ENCODE results near the gene FAM117A.
"Not testable (repeated sequence)": the region's sequence is repeated elsewhere in the genome, so short reads cannot be mapped to it uniquely, and the experiment has no call there.

FAM117A gene

GRCh38 chr17:49739641-49740271 is 24.2 kb downstream of the FAM117A start:
- peak; percentile 91 for DNase-seq

DNA sequence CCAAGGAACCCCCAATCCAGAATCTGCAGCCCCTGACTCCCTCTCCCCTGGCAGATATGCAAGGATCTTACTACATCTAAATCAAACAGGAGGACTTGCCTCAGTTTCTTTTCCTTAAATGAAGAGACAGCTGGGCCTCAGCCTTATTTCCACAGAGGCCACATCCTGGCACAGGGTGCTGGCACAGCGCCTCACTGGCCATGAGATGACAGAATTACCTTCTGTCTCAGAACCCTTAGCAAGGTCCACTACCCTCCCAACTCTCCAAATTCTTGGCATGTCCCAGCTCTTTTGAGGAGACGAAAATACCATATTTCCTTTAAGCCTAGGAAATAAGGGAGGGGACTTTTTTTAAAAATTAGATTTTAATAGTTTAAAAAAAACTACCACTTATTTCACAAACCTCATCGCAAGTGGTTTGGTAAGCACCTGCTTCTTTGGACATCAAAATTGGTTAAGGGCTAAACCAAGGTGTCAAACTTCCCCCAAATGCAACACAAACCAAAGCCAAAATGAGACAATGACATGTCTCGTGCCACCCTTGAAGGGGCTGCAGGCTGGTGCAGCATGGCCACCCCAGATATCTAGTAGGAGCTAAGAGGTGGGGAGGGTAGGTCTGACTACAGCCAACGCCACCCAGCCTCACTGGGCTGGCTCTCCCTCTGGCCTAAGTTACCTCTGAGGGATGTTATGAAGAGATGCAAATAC is 25.3 kb downstream of the FAM117A start:
- no peak for DNase-seq

- DNase-seq = no peak
Observed at GRCh38 chr17:49734515-49735490, 29.1 kb downstream of the FAM117A start.

GRCh38 chr17:49731435-49731831 is 32.5 kb downstream of the FAM117A start:
- DNase-seq = no peak

DNA sequence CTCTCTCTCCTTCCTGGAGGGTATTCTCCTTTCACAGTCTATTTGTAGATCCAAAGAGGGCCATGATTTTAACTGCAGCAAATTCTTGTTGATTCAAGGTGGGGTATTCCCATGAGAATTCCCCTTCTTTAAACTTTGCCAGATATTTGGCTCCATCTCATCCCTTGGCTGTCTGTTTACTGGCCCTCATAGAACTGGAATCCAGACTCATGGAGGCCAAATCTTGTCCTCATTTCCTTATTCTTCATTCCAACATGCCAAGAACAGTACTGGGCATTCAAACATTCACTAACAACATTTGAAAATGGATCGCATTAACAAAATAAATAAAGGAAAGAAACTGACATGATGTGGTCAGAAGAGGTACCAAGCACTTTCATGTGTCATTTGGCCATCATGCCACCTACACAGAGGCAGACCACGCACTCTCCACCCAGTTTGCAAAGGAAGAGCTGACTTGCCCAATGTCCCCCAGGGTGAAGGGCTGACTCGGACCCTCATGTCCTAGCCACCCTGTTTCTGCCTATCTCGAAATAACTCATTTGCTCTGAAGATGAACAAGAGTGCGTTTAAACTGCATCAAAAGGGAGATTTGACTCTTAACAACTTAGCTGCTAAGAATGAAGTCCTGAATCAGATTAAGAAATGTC is 33.0 kb downstream of the FAM117A start:
- no peak for DNase-seq

DNA sequence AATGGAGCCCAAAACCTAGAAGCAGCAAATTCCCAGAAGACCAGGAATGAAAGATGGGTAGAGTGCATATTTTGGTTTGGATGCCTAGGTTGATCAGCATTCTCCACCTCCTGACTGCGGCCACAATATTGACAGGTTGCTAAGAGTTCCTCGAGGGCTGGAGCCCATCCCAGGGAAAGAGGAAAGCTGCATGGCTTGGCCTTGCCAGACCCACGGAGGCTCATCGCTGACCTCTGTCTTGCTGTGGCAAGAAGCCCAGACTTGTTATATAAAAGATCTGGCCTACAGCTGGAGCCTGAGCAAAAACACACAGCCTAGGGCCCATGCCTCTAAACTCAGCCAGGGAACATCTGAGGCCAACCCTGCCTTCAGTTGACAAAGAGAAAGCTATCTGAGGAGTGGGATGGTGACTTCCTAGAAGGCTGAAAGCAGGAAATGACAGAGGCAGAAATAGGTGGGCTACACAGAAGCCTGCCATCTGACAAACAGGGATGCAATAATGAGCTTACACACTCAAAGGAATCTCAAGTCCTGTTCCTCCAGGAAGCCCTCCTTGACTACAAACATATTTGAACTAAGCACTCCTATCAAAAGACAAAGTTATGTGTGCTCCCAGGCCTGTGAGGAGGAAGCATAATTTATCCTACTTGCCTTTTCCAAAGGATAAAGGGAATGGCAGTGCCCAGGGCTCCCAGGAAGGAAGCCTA is 33.7 kb downstream of the FAM117A start:
- no peak for DNase-seq

DNA sequence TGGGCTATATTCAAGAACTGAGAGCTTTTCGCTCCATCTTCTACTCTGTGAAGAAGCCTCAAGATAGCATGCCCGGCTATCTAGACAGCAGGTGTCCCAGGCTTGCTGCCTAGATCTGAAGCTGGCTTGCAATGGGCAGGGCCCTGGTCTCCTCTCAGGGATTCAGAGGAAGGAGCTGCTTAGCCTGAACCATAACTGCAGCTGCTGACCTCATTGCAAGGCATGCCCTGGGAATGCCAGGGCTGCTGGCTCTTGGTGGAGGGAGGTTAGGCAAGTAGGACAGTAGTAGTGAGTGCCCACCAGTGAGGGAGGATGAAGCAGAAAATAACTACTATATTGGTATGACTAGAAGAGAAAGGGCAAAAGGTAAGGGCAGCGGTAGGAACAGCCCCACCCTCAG is 34.9 kb downstream of the FAM117A start:
- no peak for DNase-seq

DNA sequence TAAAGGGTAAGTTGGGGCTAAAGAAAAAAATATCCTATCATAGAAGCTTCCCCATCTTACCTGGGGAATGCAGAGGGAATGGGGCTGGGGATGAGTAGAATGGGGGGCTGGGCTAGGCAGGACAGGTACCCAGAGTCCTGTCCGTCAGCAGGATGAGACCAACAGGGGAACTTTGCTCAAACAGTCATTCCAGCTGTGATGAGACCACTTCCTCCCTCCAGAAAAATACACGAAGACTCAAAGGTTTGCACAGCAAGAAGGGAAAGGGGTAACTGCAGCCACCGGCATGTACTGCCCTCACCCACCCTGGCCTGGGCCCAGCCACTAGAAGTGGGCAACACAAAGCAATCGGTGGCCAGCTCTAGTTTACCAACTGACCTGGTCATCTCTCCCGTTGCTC is 35.5 kb downstream of the FAM117A start:
- DNase-seq = no peak

DNA sequence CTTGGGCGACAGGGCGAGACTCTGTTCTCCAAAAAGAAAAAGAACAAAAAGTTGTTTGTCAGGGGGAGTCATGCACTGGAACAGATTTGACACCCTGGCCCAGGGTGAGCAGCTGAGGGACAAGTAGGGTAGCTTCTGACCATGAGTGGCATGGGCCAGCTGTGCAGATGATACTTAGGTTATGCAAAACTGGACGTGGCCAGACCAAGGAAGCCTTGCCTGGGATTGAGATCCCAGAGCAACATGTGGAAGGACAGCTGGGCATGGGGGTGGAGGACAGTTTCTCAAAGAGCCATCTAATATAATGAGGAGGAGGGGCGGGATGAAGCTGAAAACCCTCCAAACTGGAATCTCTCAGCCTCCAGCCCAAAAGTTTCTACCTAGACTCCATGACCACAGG is 36.6 kb downstream of the FAM117A start:
- no peak for DNase-seq

- no peak for DNase-seq
Observed at GRCh38 chr17:49725452-49726130, 38.3 kb downstream of the FAM117A start.

DNA sequence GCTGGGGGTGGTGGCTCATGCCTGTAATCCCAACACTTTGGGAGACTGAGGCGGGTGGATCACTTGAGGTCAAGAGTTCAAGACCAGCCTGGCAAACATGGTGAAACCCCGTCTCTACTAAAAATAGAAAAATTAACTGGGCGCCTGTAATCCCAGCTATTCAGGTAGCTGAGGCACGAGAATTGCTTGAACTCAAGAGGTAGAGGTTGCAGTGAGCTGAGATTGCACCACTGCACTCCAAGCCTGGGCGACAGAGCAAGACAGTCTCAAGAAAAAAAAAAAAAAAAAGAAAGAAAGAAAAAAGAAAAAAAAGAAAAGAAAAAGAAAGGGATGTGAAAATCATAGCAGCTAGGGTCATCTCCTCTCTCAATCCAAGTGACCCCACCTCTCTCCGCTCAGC is 39.4 kb downstream of the FAM117A start:
- not testable (repeated sequence) for DNase-seq

DNA sequence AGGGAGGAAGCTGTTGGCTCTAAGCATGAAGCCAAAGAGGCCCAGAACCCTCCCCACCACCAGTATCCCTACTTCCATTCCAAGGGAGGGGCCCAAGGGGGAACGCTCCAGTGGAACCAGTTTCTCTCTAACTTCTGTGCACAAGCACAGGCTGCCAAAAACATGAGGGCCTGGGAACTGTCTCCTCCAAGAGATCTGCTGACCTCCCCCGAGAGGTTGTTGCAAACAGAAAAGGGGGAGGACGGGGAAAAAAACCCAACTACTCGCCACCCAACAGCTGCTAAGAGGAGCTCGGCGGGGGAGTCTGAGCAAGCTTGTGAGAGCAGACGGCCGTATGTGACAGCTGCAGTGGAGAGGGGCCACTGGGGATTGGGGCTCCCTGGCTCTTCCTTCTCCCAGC is 40.5 kb downstream of the FAM117A start:
- no peak for DNase-seq

DNA sequence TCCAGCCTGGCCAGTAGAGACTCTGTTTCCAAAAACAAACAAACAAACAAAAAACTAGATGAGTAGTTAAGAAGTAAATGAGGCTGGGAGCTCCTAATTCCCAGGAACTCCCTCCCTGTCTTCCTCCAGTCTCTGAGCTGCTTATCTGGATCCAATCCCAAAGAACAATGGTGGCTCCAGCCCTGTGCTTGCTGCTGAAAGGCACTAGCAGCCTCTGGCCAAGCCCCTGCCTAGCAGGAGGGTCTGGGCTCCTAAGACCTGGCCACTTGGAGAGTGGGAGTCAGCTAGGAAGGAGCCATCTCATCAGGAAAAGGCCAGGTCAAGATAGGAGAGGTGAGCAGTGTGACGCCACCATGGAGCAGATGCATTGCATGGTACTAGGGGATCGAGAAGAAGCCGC is 41.9 kb downstream of the FAM117A start:
- DNase-seq = no peak

DNA sequence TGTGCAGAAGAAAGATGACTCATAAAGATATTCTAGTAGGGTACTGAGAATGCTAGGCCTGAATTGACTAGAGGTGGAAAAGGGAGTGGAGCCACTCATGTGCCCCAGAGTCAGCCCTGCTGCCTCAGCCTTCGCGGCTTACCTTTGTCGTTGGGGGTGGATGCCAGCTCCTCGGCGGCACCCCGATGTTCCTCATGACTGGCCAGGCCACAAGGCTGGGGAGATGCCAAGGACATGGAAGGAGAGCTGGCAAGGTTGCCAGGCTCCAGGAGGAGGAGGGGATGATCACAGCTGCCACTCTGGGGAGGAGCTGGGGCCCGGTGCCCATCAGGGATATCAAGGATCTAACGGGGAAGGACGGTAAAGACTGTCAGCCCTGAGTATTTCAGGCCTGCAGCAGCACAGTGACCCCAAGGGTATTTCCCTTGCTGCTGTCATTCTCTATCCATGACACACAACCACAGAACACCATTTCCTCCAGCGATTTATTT is 46.5 kb downstream of the FAM117A start:
- no peak for DNase-seq

DNA sequence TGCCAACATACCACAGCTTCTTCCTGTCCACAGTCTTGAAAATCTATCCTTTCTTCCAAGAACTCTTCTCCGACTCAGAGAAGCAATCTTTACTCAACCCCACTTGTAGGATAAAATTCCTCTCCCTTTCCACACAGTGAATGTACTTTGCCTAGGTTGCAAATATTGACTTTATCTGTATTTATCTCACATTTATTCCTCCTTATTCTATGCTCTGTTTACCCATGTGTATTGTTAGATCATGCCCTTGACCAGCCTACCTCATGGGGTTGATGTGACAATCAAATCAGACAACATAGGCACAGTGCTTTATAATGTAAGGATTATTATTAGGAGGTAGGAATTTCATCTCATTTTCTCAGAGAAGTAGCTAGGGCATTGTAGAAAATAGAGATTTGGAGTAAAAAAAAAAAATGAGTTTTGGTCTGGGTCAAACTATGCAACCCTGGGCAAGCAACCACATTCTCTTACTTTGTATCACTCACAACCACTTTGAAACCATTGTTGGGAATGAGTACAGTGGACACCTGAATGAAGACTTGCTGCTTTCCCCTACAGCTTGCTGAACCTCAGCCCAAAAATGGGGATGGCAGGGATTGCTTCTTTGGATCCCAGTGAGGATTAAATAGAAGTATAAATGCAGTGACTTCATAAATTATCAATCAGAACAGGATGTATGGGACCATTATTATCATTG is 47.1 kb downstream of the FAM117A start:
- DNase-seq = no peak

DNA sequence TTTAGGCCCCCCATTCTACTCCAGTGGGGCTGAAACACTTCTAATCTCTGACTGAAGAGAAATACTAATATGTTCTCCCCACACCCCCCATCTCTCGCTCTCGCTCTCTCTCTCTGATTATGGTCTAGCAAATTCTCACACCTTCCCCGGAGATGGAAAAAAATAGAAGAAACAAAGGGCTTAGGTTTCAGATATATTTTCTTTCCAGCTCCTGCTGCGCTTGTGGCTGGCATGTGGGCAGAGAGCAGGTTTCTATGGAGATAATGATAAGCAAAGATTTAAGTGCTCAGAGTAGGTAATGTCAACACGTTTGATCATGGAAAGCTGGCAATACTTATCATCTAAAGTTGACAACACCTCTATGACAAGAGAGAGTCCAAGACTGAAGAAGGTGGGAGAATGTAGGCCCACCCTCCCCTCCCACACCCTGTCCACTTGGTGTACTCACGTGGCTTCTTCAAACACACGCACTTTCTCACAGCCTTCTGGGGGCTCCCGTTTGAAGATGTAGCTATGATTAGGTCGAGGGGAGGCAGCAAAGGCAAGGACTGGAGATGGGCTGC is 48.1 kb downstream of the FAM117A start:
- no peak for DNase-seq

- DNase-seq = no peak
Observed at GRCh38 chr17:49715216-49715615, 48.7 kb downstream of the FAM117A start.

- DNase-seq = no peak
Observed at GRCh38 chr17:49708515-49709183, 55.3 kb downstream of the FAM117A start.

- peak; percentile 98 for DNase-seq
Observed at GRCh38 chr17:49707608-49708514, 56.1 kb downstream of the FAM117A start, which contains the start of gene SLC35B1. TSS of gene SLC35B1 (minus strand) at chr17:49707964. CDS start at chr17:49707833, 131 bp downstream.

All from DMS153 (cell line).